Caco-2 (cell line): ENCODE data around the gene ACE. TPM values are rescaled to one million over a fixed set of nuclear protein-coding genes. Genes with fewer than 3 reads are reported as not detected.

Experiments
- total RNA-seq: library from RNA; stranded (reverse); gene quantifications from 2 replicates; pipeline ENCODE4 v1.2.3, GENCODE V29; 2022

ACE gene
- total RNA-seq, 1 experiment from 2014 or later, result 3.4 TPM

Other genes with a start within 250 kb of the ACE start
- 46.3 and 48.3 TPM in 2 replicates for gene CYB561, start 30.8 kb upstream of the ACE start, total RNA-seq
- not detected in 2 replicates for gene KCNH6, start 46.3 kb downstream of the ACE start, total RNA-seq
- 91.2 and 94.5 TPM in 2 replicates for gene DCAF7, start 73.4 kb downstream of the ACE start, total RNA-seq
- gene TACO1, start 123.8 kb downstream of the ACE start, total RNA-seq, result 27.9 and 29.1 TPM in 2 replicates
- gene MAP3K3, start 145.4 kb downstream of the ACE start, total RNA-seq, result 15.3 and 16.2 TPM in 2 replicates
- gene LIMD2, start 223.1 kb downstream of the ACE start, total RNA-seq, result 4.1 and 5.1 TPM in 2 replicates